ENCODE measurements around the gene WDR17. TPM values are rescaled to one million over a fixed set of nuclear protein-coding genes. Genes with fewer than 3 reads are reported as not detected.

The WDR17 gene
- total and polyA plus RNA-seq, 2 donors (not counting 3 experiments of a cell fraction or from before 2014, with no cell fraction given) = 0.07 to 0.42 TPM

GRCh38 chr4:176107695-176108094 lies 42.1 kb downstream of the WDR17 start:
- Histone ChIP-seq H3K9me3 (replicated peaks; ENCODE audit: control insufficient read depth, insufficient read depth, low read length) (no peaks in the 10 kb centered on the region), H3K36me3 (ENCODE audit: control insufficient read depth in 2 of 2, extremely low read depth in 1 of 2, insufficient read depth in 2 of 2, low read length in 2 of 2) (no peaks in the 10 kb centered on the region), H2AFZ (ENCODE audit: low read depth, low read length) (no peak overlapping the region), H3K9me1 (replicated peaks; ENCODE audit: control insufficient read depth, extremely low read depth, insufficient read depth, low read length) (no peaks in the 10 kb centered on the region), H3K79me2 (ENCODE audit: control insufficient read depth, insufficient read depth, low read length) (no peaks in the 10 kb centered on the region), H3K4me3 (replicated peaks in 1 of 3; ENCODE audit: insufficient read depth in 1 of 3, low read depth in 1 of 3, low read length in 3 of 3) (no peak overlapping the region), H3K27me3 (ENCODE audit: control insufficient read depth in 2 of 2, insufficient read depth in 2 of 2, low read length in 2 of 2) (no peaks in the 10 kb centered on the region), H3K9ac (replicated peaks; ENCODE audit: extremely low read depth, insufficient read depth, low read length) (no peak overlapping the region), H4K20me1 (replicated peaks; ENCODE audit: control insufficient read depth, extremely low read depth, insufficient read depth, low read length) (no peaks in the 10 kb centered on the region), H3K4me1 (ENCODE audit: control insufficient read depth, extremely low read depth, insufficient read depth, low read length) (no peaks in the 10 kb centered on the region), H3K27ac (ENCODE audit: insufficient read depth, low read depth, low read length) (no peak overlapping the region), H3K4me2 (ENCODE audit: insufficient read depth, low read length) (no peak overlapping the region)
- DNase-seq (ENCODE audit: low read depth, low spot score) (no peak), FAIRE-seq (no peak)
- dilution Hi-C loops (cut with MboI; ENCODE audit: extremely low pct_ligation_motif_present, low sequenced_read_pairs) (no loop called here), intact Hi-C loops (cut with micrococcal nuclease) (no loop called here)
- CTCF ChIA-PET = no interaction called here
- POLR2A ChIA-PET = no interaction called here
- TF ChIP-seq EZH2 (IDR thresholded peaks at IDR 0.05; ENCODE audit: borderline replicate concordance, low read depth, low read length, severe bottlenecking) = no peak
- no peak for TF ChIP-seq MYC (IDR thresholded peaks at IDR 0.05; ENCODE audit: low read depth, low read length)
- TF ChIP-seq GATA2 (IDR thresholded peaks at IDR 0.05; ENCODE audit: insufficient read depth, insufficient read length, low read depth, low read length) = no peak
- no peak for TF ChIP-seq POLR2A (IDR thresholded peaks at IDR 0.05; ENCODE audit: low read depth, low read length)
- no peak for TF ChIP-seq POLR2AphosphoS5 (IDR thresholded peaks at IDR 0.05; ENCODE audit: insufficient read depth, low read depth, low read length)
- TF ChIP-seq CTCF (IDR thresholded peaks at IDR 0.05; ENCODE audit: extremely low read depth in 1 of 2, insufficient read depth in 1 of 2, low read depth in 1 of 2, low read length in 2 of 2) = no peak
- no peak for TF ChIP-seq MAX (IDR thresholded peaks at IDR 0.05; ENCODE audit: insufficient read depth, insufficient read length)
- no peak for TF ChIP-seq FOS (IDR thresholded peaks at IDR 0.05; ENCODE audit: borderline replicate concordance, insufficient read depth, low read length)
- TF ChIP-seq JUN (IDR thresholded peaks at IDR 0.05; ENCODE audit: borderline replicate concordance, insufficient read depth, insufficient read length, low read depth) = no peak
- no TSS peak for BruUV-seq (replicated peaks)

Measured in endothelial cell of umbilical vein (primary cell).